Caco-2 (cell line): ENCODE data around the gene SMCO2. TPM values are rescaled to one million over a fixed set of nuclear protein-coding genes. Genes with fewer than 3 reads are reported as not detected.

Experiments used
- BruUV-seq: library from RNA; stranded (reverse); fragments of 400-500 nt; replicated peaks from 2 replicates; lab custom pipeline; 2021; lab: Mats Ljungman, UMichigan
- CTCF ChIA-PET: fragments of 300-600 bp; sonication (Branson Sonifier 250); formaldehyde crosslinking; loops from one replicate; lab custom pipeline; 2022; ENCODE audit warnings: antibody characterized with exemption; lab: Charles Lee
- POLR2A ChIA-PET: fragments of 300-600 bp; sonication (Branson Sonifier 250); formaldehyde crosslinking; loops from one replicate; lab custom pipeline; 2022; ENCODE audit warnings: antibody characterized with exemption; lab: Charles Lee
- DNase-seq, 2 experiments: peaks; one replicate each; pipeline versions ENCODE4 v3.0.0 to v3.0.0-alpha.2; 2020 to 2022
- H3K27me3 ChIP-seq: replicated peaks from 2 replicates; pipeline ENCODE4 v1.6.0; 2011; ENCODE audit warnings: low read length; ENCODE audit not compliant: control insufficient read depth, insufficient read depth
- H3K36me3 ChIP-seq: 2 replicates; pipeline ENCODE4 v1.5.1; 2011; ENCODE audit warnings: low read length; ENCODE audit not compliant: control insufficient read depth, insufficient read depth
- H3K4me1 ChIP-seq: fragments of 250-450 bp; sonication (Bioruptor Pico); 2 replicates; pipeline ENCODE4 v1.5.1; 2020; ENCODE audit warnings: mild to moderate bottlenecking
- H3K4me3 ChIP-seq: 2 replicates; pipeline ENCODE4 v1.5.1; 2011; ENCODE audit warnings: low read depth, mild to moderate bottlenecking, control low read depth, low read length
- H3K9me3 ChIP-seq: fragments of 250-450 bp; sonication (Bioruptor Pico); 2 replicates; pipeline ENCODE4 v1.5.1; 2020; ENCODE audit warnings: mild to moderate bottlenecking, moderate library complexity
- H3K27ac Mint-ChIP-seq: one replicate; pipeline ENCODE4 v1.8.0; 2022; ENCODE audit warnings: mixed read lengths; ENCODE audit not compliant: unreplicated experiment
- H3K27me3 Mint-ChIP-seq: one replicate; pipeline ENCODE4 v1.8.0; 2022; ENCODE audit warnings: mixed read lengths; ENCODE audit not compliant: insufficient read depth, unreplicated experiment
- H3K36me3 Mint-ChIP-seq: one replicate; pipeline ENCODE4 v1.8.0; 2022; ENCODE audit warnings: mild to moderate bottlenecking, mixed read lengths; ENCODE audit not compliant: insufficient read depth, unreplicated experiment
- H3K4me1 Mint-ChIP-seq: one replicate; pipeline ENCODE4 v1.8.0; 2022; ENCODE audit warnings: low read depth, mixed read lengths; ENCODE audit not compliant: unreplicated experiment
- H3K4me3 Mint-ChIP-seq: one replicate; pipeline ENCODE4 v1.8.0; 2022; ENCODE audit warnings: mild to moderate bottlenecking, moderate library complexity, mixed read lengths; ENCODE audit not compliant: unreplicated experiment
- H3K9me3 Mint-ChIP-seq: one replicate; pipeline ENCODE4 v1.8.0; 2022; ENCODE audit warnings: mixed read lengths; ENCODE audit not compliant: unreplicated experiment
- intact Hi-C: fragments of 100-400 bp; cut with micrococcal nuclease; formaldehyde crosslinking; loops from one replicate; pipeline ENCODE4 v1.10.0; 2022; ENCODE audit not compliant: unreplicated experiment
- total RNA-seq: library from RNA; stranded (reverse); gene quantifications from 2 replicates; pipeline ENCODE4 v1.2.3, GENCODE V29; 2022
- TF ChIP-seq, protein P1 (sequence below), 2 experiments: fragments of 200-600 bp in 1 of 2; IDR thresholded peaks; 1 replicate in 1 of 2; 2 replicates in 1 of 2; pipeline versions ENCODE4 v1.5.1 to v1.8.0; 2011 to 2022; ENCODE audit warnings: antibody characterized with exemption in 1 of 2, control low read depth in 1 of 2, inconsistent platforms in 1 of 2, low read depth in 1 of 2, low read length in 1 of 2, mild to moderate bottlenecking in 1 of 2, moderate library complexity in 1 of 2; ENCODE audit not compliant: insufficient read depth in 1 of 2, severe bottlenecking in 1 of 2, unreplicated experiment in 1 of 2

The SMCO2 gene
- total RNA-seq, 1 experiment from 2014 or later, result 0.93 TPM

DNA sequence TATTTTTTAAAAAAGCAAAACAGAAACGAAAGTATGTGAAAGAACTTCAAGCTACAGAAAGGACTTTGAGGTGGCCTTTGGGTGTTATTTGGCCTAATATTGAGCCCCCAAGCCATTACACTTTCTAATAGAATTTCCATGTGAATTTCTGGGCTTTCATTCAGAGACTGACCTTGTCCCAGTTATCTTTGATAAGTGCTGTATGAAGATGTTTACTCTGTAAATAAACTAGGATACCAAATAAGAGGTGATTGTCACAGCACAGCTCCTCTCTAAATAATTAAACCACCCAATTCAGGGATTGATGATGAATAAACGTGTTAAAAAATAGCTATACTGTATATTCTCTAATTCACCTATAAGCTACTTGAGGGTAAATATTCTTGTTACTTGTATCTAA is 44.7 kb downstream of the SMCO2 start:
- POLR2A ChIA-PET, result no interaction called here
- CTCF ChIA-PET, result no interaction called here
- no peaks in the 10 kb centered on the region for H3K36me3 Mint-ChIP-seq
- intact Hi-C loops, result no loop called here
- Histone ChIP-seq H3K9me3 (no peaks in the 10 kb centered on the region), H3K27me3 (no peaks in the 10 kb centered on the region), H3K4me3 (no peak overlapping the region), H3K36me3 (no peaks in the 10 kb centered on the region), H3K4me1 (peaks cover 6% of the 10 kb centered on the region; the same call in 1 of the 2 replicates)
- H3K4me3 Mint-ChIP-seq, result no peak overlapping the region
- H3K4me1 Mint-ChIP-seq, result no peaks in the 10 kb centered on the region
- H3K9me3 Mint-ChIP-seq, result no peaks in the 10 kb centered on the region
- TF ChIP-seq, protein P1, sequence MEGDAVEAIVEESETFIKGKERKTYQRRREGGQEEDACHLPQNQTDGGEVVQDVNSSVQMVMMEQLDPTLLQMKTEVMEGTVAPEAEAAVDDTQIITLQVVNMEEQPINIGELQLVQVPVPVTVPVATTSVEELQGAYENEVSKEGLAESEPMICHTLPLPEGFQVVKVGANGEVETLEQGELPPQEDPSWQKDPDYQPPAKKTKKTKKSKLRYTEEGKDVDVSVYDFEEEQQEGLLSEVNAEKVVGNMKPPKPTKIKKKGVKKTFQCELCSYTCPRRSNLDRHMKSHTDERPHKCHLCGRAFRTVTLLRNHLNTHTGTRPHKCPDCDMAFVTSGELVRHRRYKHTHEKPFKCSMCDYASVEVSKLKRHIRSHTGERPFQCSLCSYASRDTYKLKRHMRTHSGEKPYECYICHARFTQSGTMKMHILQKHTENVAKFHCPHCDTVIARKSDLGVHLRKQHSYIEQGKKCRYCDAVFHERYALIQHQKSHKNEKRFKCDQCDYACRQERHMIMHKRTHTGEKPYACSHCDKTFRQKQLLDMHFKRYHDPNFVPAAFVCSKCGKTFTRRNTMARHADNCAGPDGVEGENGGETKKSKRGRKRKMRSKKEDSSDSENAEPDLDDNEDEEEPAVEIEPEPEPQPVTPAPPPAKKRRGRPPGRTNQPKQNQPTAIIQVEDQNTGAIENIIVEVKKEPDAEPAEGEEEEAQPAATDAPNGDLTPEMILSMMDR (IDR thresholded peaks at IDR 0.05; ENCODE audit: insufficient read depth in 1 of 2, low read depth in 1 of 2, low read length in 1 of 2, severe bottlenecking in 1 of 2, unreplicated experiment in 1 of 2), result no peak
- BruUV-seq, result no TSS peak
- DNase-seq, result no peak
- H3K27ac Mint-ChIP-seq, result no peak overlapping the region
- no peaks in the 10 kb centered on the region for H3K27me3 Mint-ChIP-seq

DNA sequence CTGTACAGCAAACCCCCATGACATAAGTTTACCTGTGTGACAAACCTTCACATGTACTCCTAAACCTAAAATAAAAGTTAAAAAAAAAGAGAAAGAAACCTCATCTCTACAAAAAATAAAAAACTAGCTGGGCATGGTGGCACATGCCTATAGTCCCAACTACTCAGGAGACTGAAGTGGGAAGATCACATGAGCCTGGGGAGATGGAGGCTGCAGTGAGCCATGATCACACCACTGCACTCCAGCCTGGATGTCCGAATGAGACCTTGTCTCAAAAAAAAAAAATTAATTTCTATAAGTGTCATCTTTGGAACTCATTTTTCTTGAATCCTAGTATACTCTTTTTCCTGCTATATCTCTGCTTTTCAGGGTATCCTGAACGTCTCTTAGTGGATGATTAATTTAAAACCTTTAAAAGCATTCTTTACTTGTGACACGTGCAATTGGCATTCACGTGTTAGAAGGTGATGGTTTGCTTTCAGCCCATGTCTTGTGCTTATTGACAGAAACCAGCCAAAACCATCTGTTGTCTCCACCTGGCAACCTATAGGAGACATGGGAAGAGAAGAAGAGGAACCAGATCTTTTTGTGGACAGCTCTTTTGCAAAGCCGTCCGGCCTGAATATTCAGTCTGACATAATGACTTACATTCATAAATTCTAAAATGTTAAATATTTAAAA is 46.9 kb downstream of the SMCO2 start:
- no peak for DNase-seq
- Mint-ChIP-seq H3K4me1 (no peaks in the 10 kb centered on the region), H3K27me3 (no peaks in the 10 kb centered on the region), H3K36me3 (no peaks in the 10 kb centered on the region), H3K4me3 (no peak overlapping the region), H3K9me3 (no peaks in the 10 kb centered on the region), H3K27ac (no peak overlapping the region)
- BruUV-seq, result no TSS peak
- TF ChIP-seq, protein P1 (IDR thresholded peaks at IDR 0.05; ENCODE audit: insufficient read depth in 1 of 2, low read depth in 1 of 2, low read length in 1 of 2, severe bottlenecking in 1 of 2, unreplicated experiment in 1 of 2), result no peak
- Histone ChIP-seq H3K27me3 (no peaks in the 10 kb centered on the region), H3K4me3 (no peak overlapping the region), H3K36me3 (no peaks in the 10 kb centered on the region), H3K9me3 (no peaks in the 10 kb centered on the region), H3K4me1 (peaks cover 6% of the 10 kb centered on the region; the same call in 1 of the 2 replicates)
- ChIA-PET CTCF (no interaction called here), POLR2A (no interaction called here)
- intact Hi-C loops, result no loop called here

DNA sequence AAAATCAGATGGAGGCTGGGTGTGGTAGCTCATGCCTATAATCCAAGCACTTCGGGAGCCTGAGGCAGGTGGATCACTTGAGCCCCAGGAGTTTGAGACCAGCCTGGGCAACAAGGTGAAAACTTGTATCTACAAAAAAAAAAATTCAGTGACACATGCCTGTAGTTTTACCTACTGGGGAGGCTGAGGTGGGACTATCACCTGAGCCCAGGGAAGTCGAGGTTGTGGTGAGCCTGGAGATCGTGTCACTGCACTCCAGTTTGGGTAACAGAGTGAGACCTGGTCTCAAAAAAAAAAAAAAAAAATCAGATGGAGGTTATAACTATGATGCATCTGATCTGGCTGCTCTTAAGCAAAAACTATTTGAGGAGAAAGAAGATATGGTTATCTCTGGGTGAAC is 50.9 kb downstream of the SMCO2 start:
- intact Hi-C loops, result no loop called here
- CTCF ChIA-PET, result no interaction called here

More for the DNA sequence above, 50.9 kb downstream of the SMCO2 start:
- Mint-ChIP-seq H3K27me3 (no peaks in the 10 kb centered on the region), H3K4me1 (no peaks in the 10 kb centered on the region), H3K4me3 (no peak overlapping the region), H3K9me3 (no peaks in the 10 kb centered on the region), H3K36me3 (no peaks in the 10 kb centered on the region), H3K27ac (no peak overlapping the region)
- TF ChIP-seq, protein P1 (IDR thresholded peaks at IDR 0.05; ENCODE audit: insufficient read depth in 1 of 2, low read depth in 1 of 2, low read length in 1 of 2, severe bottlenecking in 1 of 2, unreplicated experiment in 1 of 2), result no peak
- Histone ChIP-seq H3K27me3 (no peaks in the 10 kb centered on the region), H3K9me3 (no peaks in the 10 kb centered on the region), H3K4me3 (no peak overlapping the region), H3K4me1 (peaks cover 6% of the 10 kb centered on the region; the same call in 1 of the 2 replicates), H3K36me3 (no peaks in the 10 kb centered on the region)
- POLR2A ChIA-PET, result no interaction called here
- no peak for DNase-seq
- BruUV-seq, result no TSS peak
